GM21360 (cell line): ENCODE data around the gene ARRDC4.

ENCODE experiments used
- ATAC-seq: cut with Tn5 transposase; IDR thresholded peaks from one replicate; pipeline ENCODE4 v1.9.1; 2021; ENCODE audit warnings: mild to moderate bottlenecking, moderate library complexity; ENCODE audit not compliant: unreplicated experiment

ARRDC4 gene, protein sequence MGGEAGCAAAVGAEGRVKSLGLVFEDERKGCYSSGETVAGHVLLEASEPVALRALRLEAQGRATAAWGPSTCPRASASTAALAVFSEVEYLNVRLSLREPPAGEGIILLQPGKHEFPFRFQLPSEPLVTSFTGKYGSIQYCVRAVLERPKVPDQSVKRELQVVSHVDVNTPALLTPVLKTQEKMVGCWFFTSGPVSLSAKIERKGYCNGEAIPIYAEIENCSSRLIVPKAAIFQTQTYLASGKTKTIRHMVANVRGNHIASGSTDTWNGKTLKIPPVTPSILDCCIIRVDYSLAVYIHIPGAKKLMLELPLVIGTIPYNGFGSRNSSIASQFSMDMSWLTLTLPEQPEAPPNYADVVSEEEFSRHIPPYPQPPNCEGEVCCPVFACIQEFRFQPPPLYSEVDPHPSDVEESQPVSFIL

DNA sequence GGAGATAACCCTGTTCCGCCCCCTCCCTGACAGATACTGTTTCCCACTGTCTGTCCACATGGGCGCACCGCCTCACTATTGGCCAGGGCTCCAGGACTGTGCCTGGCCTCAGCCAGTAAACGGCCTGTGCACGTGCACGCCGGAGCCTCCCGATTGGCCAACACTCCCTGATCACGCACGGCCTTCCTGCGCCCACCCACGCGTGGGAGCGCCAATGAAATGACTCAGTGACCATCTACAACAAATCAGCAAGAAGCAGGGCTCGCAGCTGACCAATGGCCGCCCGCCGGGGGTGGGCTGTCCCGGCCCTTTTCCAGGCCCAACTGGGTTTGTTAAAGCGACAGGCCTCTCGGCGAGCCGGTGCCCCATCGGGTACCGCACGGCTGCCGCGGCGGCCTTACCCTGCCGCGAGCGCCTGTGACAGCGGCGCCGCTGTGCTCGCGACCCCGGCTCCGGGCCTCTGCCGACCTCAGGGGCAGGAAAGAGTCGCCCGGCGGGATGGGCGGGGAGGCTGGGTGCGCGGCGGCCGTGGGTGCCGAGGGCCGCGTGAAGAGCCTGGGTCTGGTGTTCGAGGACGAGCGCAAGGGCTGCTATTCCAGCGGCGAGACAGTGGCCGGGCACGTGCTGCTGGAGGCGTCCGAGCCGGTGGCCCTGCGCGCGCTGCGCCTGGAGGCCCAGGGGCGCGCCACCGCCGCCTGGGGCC, at the start of gene ARRDC4:
TSS of gene ARRDC4 (plus strand) at position 340 of the 703 bp plus-strand sequence. CDS start at position 499, 159 bp downstream.
- ATAC-seq: peak; percentile 98

DNA sequence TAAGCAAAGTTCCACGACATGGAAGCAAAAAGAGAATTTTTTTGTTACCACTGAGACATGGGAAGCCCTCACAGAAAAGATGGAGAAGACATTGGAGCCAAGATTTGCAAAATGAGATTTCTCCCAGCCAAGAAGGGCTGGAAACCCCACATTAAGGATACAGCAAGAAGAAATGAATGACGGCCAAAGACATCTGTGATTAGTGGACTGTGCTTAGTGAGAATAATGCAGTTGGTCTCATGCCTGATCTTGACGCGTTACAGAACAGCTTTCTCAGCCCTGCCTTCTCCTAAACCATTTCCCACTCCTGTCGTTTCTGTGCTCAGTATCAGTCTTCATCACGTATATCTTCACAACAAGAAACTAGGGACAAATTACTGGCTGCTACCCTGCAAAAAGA, 45.8 kb upstream of the ARRDC4 start:
- ATAC-seq: no peak

DNA sequence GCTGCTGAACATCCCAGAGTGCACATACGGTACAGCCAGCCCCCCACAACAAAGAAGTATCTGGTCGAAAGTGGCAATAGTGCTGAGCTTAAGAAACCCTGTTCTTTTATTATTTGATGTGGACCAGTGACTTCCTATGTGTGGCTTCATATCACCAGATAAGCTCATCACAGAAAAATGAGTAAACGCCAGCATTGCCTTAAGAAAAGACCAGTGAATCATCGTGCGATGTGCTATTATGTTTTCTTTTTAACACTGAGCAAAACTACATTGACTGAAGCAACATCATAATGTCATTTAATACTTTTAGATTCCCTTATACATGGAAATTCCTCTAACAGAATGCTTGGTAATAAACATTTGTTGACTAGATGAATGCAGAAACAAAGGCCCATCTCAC, 45.2 kb upstream of the ARRDC4 start:
- ATAC-seq: no peak

- ATAC-seq: no peak
Observed at GRCh38 chr15:97921296-97921865, 39.1 kb upstream of the ARRDC4 start.

DNA sequence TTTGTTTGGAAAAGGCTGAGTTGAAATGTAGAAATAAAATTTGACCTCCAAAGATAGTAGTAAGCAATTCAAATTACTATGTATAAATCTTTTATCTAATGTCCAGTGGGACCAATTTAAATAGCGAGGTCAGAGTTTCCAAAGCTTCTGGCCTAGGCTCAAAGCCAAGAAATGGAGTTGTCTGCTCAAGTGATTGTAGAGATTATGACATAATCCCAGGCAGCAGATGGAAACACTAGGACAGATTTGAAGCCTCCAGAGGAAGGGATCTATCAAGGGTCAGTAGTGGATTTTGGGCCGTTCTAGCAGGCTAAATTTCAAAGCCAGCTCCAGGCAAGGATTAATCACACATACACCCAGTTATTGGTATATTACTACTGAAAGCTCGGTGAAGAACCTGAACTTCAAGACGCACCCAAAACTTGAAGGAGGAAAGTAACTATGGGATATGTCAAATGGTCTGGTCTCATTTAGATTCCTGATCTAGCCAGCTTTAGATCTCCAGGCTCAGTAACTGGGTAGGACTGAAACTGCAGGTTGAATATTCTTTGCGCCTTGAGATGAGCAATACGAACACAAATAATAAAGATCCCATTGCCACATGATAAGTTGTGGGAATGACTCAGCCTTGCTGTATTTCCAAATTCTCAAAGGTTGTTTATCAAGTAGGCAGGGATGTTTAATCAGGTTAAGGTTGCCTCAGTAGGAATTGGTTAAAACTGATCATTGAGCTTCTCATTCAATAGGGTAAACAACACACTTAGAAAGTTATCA, 30.9 kb upstream of the ARRDC4 start:
- no peak for ATAC-seq

- no peak for ATAC-seq
Observed at GRCh38 chr15:97930230-97930629, 30.3 kb upstream of the ARRDC4 start.

GRCh38 chr15:97931314-97931713, 29.2 kb upstream of the ARRDC4 start:
- ATAC-seq: no peak

DNA sequence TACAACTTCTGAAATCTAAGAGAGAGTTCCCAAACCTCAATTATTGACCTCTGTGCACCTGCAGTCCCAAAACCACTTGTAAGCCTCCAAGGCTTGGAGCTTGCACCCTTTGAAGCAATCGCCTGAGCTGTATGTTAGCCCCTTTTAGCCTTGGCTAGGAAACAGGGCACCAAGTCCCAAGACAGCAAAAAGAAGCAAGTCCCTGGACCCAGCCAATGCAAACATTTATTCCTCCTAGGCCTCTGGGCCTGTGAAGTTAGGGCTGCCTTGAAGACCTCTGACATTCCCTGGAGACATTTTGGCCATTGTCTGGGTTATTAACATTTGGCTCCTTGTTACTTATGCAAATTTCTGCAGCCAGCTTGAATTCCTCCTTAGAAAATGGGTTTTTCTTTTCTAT, 26.9 kb upstream of the ARRDC4 start:
- no peak for ATAC-seq

DNA sequence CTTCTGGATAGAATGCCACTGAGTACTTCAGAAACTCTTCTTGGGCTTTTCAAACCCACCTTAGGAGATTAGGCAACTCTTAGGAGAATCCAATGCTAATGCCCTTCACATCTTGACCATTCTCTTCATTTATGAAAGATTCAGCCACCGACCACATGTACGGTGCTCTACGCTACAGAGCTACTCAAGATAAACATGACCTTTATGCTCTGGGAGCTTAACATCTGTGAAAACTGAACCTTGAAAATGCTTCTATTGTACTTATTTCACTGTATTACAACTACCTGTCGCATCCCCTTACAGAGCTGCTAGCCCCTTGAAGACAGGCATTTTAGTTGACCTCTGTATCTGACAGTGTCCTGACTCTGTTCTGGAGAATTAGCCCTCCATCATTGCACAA, 19.5 kb upstream of the ARRDC4 start:
- ATAC-seq: no peak

DNA sequence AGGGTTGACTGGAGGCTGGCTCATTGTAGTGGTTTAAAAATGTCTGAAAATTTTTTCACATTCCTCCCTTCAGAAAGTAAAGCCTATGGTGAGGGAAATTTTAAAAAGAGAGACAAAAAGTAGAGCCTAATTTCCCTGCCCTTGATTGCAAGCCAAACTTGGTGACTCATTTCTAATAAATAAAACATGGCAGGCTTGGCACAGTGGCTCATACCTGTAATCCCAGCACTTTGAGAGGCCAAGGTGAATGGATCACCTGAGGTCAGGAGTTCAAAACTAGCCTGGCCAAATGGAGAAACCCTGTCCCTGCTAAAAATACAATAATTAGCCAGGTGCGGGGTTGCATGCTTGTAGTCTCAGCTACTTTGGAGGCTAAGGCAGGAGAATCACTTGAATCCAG, 18.9 kb upstream of the ARRDC4 start:
- ATAC-seq: no peak

- no peak for ATAC-seq
Observed at GRCh38 chr15:97944724-97945123, 15.8 kb upstream of the ARRDC4 start.

- no peak for ATAC-seq
Observed at GRCh38 chr15:97947465-97948260, 12.8 kb upstream of the ARRDC4 start.

DNA sequence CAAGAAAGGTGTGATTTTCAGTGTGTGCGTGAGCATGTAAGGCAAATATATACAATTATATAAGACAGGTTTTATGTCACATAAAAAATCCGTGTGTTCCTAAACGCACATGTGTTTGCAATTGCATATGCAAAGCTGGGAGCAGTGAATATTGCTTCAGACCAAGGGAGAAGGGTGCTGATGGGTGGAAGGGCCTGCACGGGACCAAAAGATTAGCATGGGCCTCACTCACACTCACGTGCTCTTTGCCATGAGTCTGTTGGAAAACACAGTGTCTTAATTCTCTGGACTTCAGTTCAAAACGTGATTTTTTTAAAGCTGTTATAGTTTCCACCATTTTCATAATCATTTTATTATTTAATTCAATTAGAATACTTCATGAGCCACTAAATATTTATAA, 7.2 kb upstream of the ARRDC4 start:
- no peak for ATAC-seq

- no peak for ATAC-seq
Observed at GRCh38 chr15:97953748-97954147, 6.8 kb upstream of the ARRDC4 start.

GRCh38 chr15:97955035-97955434, 5.5 kb upstream of the ARRDC4 start:
- no peak for ATAC-seq

GRCh38 chr15:97955529-97955928, 5.0 kb upstream of the ARRDC4 start:
- ATAC-seq: no peak

GRCh38 chr15:97959724-97960363, 659 bp upstream of the ARRDC4 start:
- ATAC-seq: no peak

DNA sequence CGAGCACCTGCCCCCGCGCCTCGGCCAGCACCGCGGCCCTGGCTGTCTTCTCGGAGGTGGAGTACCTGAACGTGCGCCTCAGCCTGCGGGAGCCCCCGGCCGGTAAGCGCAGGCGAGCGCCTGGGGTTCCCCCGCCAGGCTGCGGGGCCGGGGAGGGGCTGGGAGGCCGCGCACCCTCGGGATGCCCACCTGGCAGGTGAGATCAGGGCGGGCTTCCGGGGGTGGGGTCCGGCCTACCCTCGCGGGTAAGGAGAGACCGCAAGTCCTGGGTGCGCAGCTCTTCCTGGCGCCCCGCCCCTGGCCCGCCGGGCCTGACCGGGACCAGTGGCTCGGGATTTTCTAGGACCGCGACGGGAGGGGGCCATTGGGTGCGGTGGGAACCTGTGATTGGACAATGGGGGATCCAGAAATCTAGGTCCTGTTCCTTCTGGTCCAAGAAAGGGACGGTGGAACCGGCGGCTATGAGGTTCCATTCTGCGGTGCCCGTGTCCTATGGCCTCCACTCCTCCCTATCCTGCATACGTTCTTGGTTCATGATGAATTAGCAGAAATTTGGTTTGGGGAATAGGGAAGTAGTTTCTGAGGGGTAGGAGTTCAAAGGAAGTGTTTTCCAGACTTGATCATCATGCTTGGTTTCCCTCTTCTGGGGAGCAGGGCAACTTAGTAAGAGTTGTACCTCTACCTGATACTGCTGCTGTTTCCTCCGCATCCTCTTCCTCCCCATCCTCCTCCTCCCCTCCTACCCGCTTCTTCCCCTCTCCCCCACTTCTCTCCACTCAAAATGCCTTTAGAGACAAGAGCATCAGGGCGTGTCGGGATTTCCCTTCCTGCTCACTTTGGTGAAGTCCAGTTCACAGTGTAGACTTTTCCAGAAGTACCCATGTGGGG, 808 bp downstream of the ARRDC4 start:
- ATAC-seq: no peak

- no peak for ATAC-seq
Observed at GRCh38 chr15:97962263-97962662, 1.8 kb downstream of the ARRDC4 start.
